Parathyroid adenoma (tissue), 2 donors: ENCODE data around the gene CTR9.

Experiments used
- H2AFZ ChIP-seq: fragments of 300-600 bp; sonication (generic); one replicate; pipeline ENCODE4 v1.7.0; 2017; ENCODE audit warnings: antibody characterized with exemption, mild to moderate bottlenecking
- H3K27ac ChIP-seq: fragments of 300-600 bp; sonication (generic); one replicate; pipeline ENCODE4 v1.7.0; 2017
- H3K27me3 ChIP-seq: fragments of 300-600 bp; sonication (generic); one replicate; pipeline ENCODE4 v1.7.0; 2017; ENCODE audit warnings: low read length; ENCODE audit not compliant: control insufficient read depth, insufficient read depth
- H3K36me3 ChIP-seq: fragments of 300-600 bp; sonication (generic); one replicate; pipeline ENCODE4 v1.7.0; 2017; ENCODE audit warnings: low read length; ENCODE audit not compliant: control insufficient read depth, insufficient read depth
- H3K4me1 ChIP-seq: fragments of 300-600 bp; sonication (generic); one replicate; pipeline ENCODE4 v1.7.0; 2017; ENCODE audit warnings: control low read depth
- H3K4me2 ChIP-seq: fragments of 300-600 bp; sonication (generic); one replicate; pipeline ENCODE4 v1.7.0; 2017; ENCODE audit warnings: low read length
- H3K4me3 ChIP-seq: fragments of 300-600 bp; sonication (generic); one replicate; pipeline ENCODE4 v1.7.0; 2017; ENCODE audit warnings: low read depth, low read length
- H3K79me2 ChIP-seq: fragments of 300-600 bp; sonication (generic); one replicate; pipeline ENCODE4 v1.7.0; 2017; ENCODE audit warnings: control low read depth
- H3K9ac ChIP-seq: fragments of 300-600 bp; sonication (generic); one replicate; pipeline ENCODE4 v1.7.0; 2017; ENCODE audit warnings: mild to moderate bottlenecking
- H3K9me3 ChIP-seq: fragments of 300-600 bp; sonication (generic); one replicate; pipeline ENCODE4 v1.7.0; 2017; ENCODE audit warnings: low read length; ENCODE audit not compliant: control insufficient read depth
- TF ChIP-seq, protein P1 (sequence below): fragments of 300-600 bp; sonication (generic); IDR thresholded peaks from one replicate; pipeline ENCODE4 v1.7.0; 2017; ENCODE audit warnings: antibody characterized with exemption, mild to moderate bottlenecking
- donor health status: primary hyperparathyroidism.

The CTR9 gene

DNA sequence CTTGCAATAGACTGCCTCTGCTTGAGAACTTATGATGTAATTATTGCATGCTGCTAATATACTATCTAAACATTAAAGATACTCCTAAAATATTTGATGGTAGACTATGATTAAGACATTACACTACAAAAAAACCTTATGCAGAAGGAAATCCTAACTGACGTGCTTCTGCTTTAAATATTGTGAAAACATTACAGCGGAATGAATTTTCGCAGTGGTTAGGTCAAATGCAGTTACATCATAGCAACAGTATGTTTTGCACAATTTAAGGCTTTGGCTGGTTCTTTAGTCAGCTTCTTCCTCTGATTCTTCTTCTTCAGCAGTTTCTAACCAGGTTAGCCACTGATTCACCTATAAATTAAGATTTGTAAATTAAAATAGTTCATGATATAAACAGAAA lies 46.5 kb downstream of the CTR9 start:
- Histone ChIP-seq H3K36me3 (no peaks in the 10 kb centered on the region), H3K4me2 (no peak overlapping the region), H3K79me2 (no peaks in the 10 kb centered on the region), H3K9me3 (no peaks in the 10 kb centered on the region), H3K9ac (no peak overlapping the region), H3K27ac (no peak overlapping the region), H2AFZ (no peak overlapping the region), H3K4me3 (no peak overlapping the region), H3K27me3 (no peaks in the 10 kb centered on the region), H3K4me1 (no peaks in the 10 kb centered on the region)
- TF ChIP-seq, protein P1, sequence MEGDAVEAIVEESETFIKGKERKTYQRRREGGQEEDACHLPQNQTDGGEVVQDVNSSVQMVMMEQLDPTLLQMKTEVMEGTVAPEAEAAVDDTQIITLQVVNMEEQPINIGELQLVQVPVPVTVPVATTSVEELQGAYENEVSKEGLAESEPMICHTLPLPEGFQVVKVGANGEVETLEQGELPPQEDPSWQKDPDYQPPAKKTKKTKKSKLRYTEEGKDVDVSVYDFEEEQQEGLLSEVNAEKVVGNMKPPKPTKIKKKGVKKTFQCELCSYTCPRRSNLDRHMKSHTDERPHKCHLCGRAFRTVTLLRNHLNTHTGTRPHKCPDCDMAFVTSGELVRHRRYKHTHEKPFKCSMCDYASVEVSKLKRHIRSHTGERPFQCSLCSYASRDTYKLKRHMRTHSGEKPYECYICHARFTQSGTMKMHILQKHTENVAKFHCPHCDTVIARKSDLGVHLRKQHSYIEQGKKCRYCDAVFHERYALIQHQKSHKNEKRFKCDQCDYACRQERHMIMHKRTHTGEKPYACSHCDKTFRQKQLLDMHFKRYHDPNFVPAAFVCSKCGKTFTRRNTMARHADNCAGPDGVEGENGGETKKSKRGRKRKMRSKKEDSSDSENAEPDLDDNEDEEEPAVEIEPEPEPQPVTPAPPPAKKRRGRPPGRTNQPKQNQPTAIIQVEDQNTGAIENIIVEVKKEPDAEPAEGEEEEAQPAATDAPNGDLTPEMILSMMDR, result no peak

DNA sequence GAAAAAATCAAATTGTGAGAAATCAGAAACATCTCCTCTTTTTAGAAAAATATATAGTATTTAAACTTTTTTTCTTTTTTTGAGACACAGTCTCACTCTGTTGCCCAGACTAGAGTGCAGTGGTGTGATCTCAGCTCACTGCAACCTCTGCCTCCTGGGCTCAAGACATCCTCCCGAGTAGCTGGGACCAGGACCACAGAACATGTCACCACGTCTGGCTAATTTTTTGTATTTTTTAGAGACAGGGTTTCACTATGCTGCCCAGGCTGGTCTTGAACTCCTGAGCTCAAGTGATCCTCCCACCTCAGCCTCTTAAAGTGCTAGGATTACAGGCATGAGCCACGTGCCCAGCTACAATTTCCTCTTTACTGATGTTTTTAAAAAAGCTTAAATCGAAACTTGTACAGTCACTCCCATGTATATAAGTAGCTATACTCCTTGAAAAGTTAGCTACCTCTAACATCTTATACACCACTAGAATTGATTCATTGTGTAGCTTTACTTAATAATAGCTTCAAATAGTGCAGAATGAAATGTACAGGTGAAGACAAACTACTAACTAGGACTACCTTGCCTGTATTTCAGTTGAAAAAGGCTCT lies 47.4 kb downstream of the CTR9 start:
- Histone ChIP-seq H3K27ac (no peak overlapping the region), H3K9me3 (no peaks in the 10 kb centered on the region), H2AFZ (no peak overlapping the region), H3K27me3 (no peaks in the 10 kb centered on the region), H3K4me3 (no peak overlapping the region), H3K9ac (no peak overlapping the region), H3K4me2 (no peak overlapping the region), H3K36me3 (no peaks in the 10 kb centered on the region), H3K4me1 (no peaks in the 10 kb centered on the region), H3K79me2 (no peaks in the 10 kb centered on the region)
- TF ChIP-seq, protein P1, result no peak

DNA sequence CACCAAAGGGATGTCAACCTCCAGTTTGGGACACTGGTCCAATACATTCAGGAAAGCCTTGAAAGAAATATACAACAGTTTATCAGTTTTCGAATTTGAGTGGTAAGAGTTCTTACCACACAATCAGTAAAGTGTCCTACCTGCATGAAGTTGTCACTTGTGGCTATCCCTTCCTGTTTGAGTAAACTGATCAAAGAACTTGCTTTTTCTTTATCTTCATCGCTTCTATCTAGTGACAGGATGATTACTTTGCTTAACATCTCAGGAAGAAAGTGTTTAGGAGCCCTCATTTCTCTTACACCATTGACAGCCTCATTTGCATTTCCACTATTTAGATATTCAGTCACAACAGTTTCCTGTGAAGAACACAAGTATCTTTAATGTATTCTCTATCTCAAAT lies 49.2 kb downstream of the CTR9 start:
- Histone ChIP-seq H3K27ac (no peak overlapping the region), H3K4me2 (no peak overlapping the region), H3K4me3 (no peak overlapping the region), H3K9ac (no peak overlapping the region), H3K27me3 (no peaks in the 10 kb centered on the region), H2AFZ (no peak overlapping the region), H3K36me3 (no peaks in the 10 kb centered on the region), H3K4me1 (no peaks in the 10 kb centered on the region), H3K9me3 (no peaks in the 10 kb centered on the region), H3K79me2 (peaks cover 3% of the 10 kb centered on the region)
- TF ChIP-seq, protein P1, result no peak

DNA sequence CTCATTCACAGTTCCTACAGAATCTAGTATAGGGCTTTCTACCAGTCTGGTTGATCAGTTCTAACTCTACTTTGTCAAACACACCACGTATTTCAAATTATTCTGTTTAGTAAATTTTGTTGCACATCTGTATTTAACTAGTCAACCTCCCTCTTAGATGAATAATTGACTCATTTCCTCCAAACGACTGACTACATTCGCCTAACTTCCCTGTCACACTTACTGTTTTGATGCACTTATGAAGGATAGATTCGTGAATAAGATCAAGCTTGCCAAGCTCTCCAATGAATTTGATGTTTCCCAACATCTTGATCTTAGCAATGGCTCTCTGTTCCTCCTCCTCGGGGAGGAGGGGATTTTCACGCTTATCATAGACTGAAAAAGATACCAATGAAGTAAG lies 52.6 kb downstream of the CTR9 start:
- no peaks in the 10 kb centered on the region for H3K9me3 ChIP-seq
- H3K4me1 ChIP-seq, result peaks cover 2% of the 10 kb centered on the region
- TF ChIP-seq, protein P1, result no peak
- no peak overlapping the region for H3K4me2 ChIP-seq
- H2AFZ ChIP-seq, result no peak overlapping the region
- H3K36me3 ChIP-seq, result no peaks in the 10 kb centered on the region
- H3K27ac ChIP-seq, result no peak overlapping the region
- H3K9ac ChIP-seq, result no peak overlapping the region
- peaks cover 9% of the 10 kb centered on the region for H3K79me2 ChIP-seq
- H3K27me3 ChIP-seq, result no peaks in the 10 kb centered on the region
- no peak overlapping the region for H3K4me3 ChIP-seq

DNA sequence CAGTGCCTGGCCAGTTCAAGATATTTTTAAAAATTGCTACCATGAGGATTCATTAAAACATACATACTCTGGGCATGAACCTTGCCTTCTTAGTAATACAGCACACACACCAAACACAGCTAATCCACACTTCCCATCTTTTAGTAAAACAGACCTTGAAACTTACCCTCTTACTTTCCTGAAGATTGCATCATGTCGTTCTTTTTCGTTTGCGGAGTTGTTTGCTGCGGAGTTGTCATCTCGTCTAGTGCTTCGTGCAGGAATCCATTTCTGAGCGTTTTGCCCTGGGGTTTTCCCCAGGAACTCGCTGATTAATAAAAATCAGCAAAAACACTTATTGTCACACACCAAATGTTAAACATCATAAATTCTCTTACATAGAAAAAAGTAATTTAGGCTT lies 54.7 kb downstream of the CTR9 start:
- Histone ChIP-seq H3K4me1 (peaks cover 2% of the 10 kb centered on the region), H3K36me3 (no peaks in the 10 kb centered on the region), H3K9ac (no peak overlapping the region), H3K27ac (no peak overlapping the region), H3K9me3 (no peaks in the 10 kb centered on the region), H3K4me3 (no peak overlapping the region), H3K79me2 (peaks cover 9% of the 10 kb centered on the region), H3K27me3 (no peaks in the 10 kb centered on the region), H3K4me2 (no peak overlapping the region), H2AFZ (no peak overlapping the region)
- TF ChIP-seq, protein P1, result no peak
